DND-41 (cell line): ENCODE results near the gene MDH1B.
"Not testable (repeated sequence)": the region's sequence is repeated elsewhere in the genome, so short reads cannot be mapped to it uniquely, and the experiment has no call there.

Source experiments
- EZH2 ChIP-seq: IDR thresholded peaks from 3 replicates; pipeline ENCODE4 v1.6.1; 2012; ENCODE audit warnings: borderline replicate concordance, low read depth, mild to moderate bottlenecking, moderate library complexity, low read length, inconsistent platforms; ENCODE audit not compliant: severe bottlenecking
- TF ChIP-seq, protein P1 (sequence below): IDR thresholded peaks from 2 replicates; pipeline ENCODE4 v1.5.1; 2012; ENCODE audit warnings: borderline replicate concordance, low read length, moderate library complexity, mild to moderate bottlenecking; ENCODE audit not compliant: poor library complexity, severe bottlenecking; ENCODE audit errors: extremely low read depth

DNA sequence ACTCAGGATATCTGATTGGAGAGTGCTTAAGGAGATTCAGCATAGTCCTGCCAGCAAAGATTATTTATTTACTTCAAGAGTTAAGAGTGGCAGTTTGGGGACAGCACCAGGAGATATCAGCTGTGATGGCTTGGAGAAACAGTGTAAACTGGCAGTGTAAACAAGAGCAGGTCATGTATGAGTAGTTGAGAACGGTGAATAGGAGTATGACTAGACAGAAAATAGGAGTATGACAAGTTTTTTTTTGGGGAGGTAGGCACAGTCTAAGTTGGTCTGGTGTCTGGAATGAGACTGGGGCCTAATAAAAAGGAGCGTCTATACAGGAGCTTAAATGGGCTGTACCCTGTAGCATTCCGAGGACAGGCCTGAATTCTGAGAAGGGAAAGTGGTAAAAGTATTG, 42.5 kb upstream of the MDH1B start:
- TF ChIP-seq EZH2 = not testable (repeated sequence)
- TF ChIP-seq, protein P1, sequence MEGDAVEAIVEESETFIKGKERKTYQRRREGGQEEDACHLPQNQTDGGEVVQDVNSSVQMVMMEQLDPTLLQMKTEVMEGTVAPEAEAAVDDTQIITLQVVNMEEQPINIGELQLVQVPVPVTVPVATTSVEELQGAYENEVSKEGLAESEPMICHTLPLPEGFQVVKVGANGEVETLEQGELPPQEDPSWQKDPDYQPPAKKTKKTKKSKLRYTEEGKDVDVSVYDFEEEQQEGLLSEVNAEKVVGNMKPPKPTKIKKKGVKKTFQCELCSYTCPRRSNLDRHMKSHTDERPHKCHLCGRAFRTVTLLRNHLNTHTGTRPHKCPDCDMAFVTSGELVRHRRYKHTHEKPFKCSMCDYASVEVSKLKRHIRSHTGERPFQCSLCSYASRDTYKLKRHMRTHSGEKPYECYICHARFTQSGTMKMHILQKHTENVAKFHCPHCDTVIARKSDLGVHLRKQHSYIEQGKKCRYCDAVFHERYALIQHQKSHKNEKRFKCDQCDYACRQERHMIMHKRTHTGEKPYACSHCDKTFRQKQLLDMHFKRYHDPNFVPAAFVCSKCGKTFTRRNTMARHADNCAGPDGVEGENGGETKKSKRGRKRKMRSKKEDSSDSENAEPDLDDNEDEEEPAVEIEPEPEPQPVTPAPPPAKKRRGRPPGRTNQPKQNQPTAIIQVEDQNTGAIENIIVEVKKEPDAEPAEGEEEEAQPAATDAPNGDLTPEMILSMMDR = not testable (repeated sequence)
